ENCODE measurements around the gene ADGRA3. TPM values are rescaled to one million over a fixed set of nuclear protein-coding genes. Genes with fewer than 3 reads are reported as not detected.

Gene ADGRA3
- total and polyA plus RNA-seq, 2 of the 13 experiments (the other 11 are each of a cell fraction or from before 2014, with no cell fraction given), result 32.2 to 40.8 TPM

- TF ChIP-seq ZNF530 (CRISPR knock-in tag; IDR thresholded peaks at IDR 0.05; ENCODE audit: low read depth) (0 out of 2 replicates have a peak, but pooled peaks have one; percentile 45), PHF8 (CRISPR knock-in tag; IDR thresholded peaks at IDR 0.05) (peak; percentile 80), HNF4A (CRISPR knock-in tag; IDR thresholded peaks at IDR 0.05) (peak; percentile 89), ZSCAN12 (CRISPR knock-in tag; IDR thresholded peaks at IDR 0.05) (0 out of 2 replicates have a peak, but pooled peaks have one; percentile 41), ZNF564 (CRISPR knock-in tag; IDR thresholded peaks at IDR 0.05) (0 out of 2 replicates have a peak, but pooled peaks have one; percentile 54), ZNF878 (CRISPR knock-in tag; IDR thresholded peaks at IDR 0.05) (peak; percentile 61; the same call in 1 of the 2 replicates), HOMEZ (CRISPR knock-in tag; IDR thresholded peaks at IDR 0.05; ENCODE audit: low read depth) (no peak), REPIN1 (CRISPR knock-in tag; IDR thresholded peaks at IDR 0.05; ENCODE audit: borderline replicate concordance, low read depth) (peak; percentile 48; the same call in 1 of the 2 replicates), ZMAT5 (CRISPR knock-in tag; IDR thresholded peaks at IDR 0.05; ENCODE audit: borderline replicate concordance, low read depth) (no peak), AFF4 (CRISPR knock-in tag; IDR thresholded peaks at IDR 0.05) (peak; percentile 49; the same call in 1 of the 2 replicates), PRMT3 (CRISPR knock-in tag; IDR thresholded peaks at IDR 0.05; ENCODE audit: borderline replicate concordance, low read depth) (0 out of 2 replicates have a peak, but pooled peaks have one; percentile 53), NCOA2 (CRISPR knock-in tag; IDR thresholded peaks at IDR 0.05) (0 out of 2 replicates have a peak, but pooled peaks have one; percentile 10), CREBL2 (CRISPR knock-in tag; IDR thresholded peaks at IDR 0.05; ENCODE audit: borderline replicate concordance) (no peak), ZIK1 (CRISPR knock-in tag; IDR thresholded peaks at IDR 0.05; ENCODE audit: borderline replicate concordance, low read depth) (peak; percentile 29; the same call in 1 of the 2 replicates), AGO2 (optimal IDR thresholded peaks at IDR 0.05; ENCODE audit: low read depth, low read length) (peak; percentile 37), SUZ12 (IDR thresholded peaks at IDR 0.05; ENCODE audit: low read depth, low read length) (no peak), RARA (CRISPR knock-in tag; IDR thresholded peaks at IDR 0.05) (peak; percentile 49)
- TF ChIP-seq, protein P1, sequence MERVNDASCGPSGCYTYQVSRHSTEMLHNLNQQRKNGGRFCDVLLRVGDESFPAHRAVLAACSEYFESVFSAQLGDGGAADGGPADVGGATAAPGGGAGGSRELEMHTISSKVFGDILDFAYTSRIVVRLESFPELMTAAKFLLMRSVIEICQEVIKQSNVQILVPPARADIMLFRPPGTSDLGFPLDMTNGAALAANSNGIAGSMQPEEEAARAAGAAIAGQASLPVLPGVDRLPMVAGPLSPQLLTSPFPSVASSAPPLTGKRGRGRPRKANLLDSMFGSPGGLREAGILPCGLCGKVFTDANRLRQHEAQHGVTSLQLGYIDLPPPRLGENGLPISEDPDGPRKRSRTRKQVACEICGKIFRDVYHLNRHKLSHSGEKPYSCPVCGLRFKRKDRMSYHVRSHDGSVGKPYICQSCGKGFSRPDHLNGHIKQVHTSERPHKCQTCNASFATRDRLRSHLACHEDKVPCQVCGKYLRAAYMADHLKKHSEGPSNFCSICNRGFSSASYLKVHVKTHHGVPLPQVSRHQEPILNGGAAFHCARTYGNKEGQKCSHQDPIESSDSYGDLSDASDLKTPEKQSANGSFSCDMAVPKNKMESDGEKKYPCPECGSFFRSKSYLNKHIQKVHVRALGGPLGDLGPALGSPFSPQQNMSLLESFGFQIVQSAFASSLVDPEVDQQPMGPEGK (CRISPR knock-in tag; IDR thresholded peaks at IDR 0.05), result peak; percentile 52
- TF ChIP-seq, protein P2, sequence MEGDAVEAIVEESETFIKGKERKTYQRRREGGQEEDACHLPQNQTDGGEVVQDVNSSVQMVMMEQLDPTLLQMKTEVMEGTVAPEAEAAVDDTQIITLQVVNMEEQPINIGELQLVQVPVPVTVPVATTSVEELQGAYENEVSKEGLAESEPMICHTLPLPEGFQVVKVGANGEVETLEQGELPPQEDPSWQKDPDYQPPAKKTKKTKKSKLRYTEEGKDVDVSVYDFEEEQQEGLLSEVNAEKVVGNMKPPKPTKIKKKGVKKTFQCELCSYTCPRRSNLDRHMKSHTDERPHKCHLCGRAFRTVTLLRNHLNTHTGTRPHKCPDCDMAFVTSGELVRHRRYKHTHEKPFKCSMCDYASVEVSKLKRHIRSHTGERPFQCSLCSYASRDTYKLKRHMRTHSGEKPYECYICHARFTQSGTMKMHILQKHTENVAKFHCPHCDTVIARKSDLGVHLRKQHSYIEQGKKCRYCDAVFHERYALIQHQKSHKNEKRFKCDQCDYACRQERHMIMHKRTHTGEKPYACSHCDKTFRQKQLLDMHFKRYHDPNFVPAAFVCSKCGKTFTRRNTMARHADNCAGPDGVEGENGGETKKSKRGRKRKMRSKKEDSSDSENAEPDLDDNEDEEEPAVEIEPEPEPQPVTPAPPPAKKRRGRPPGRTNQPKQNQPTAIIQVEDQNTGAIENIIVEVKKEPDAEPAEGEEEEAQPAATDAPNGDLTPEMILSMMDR (CRISPR knock-in tag; IDR thresholded peaks at IDR 0.05), result peak; percentile 57
Measured at GRCh38 chr4:22515145-22515887, 550 bp downstream of the ADGRA3 start (continued).
